K562 (cell line): Measurements from ENCODE around the gene FITM1. TPM values are rescaled to one million over a fixed set of nuclear protein-coding genes. Genes with fewer than 3 reads are reported as not detected.

Experiments used
- ATAC-seq: fragments of 200-7000 bp; cut with Tn5 transposase; 3 replicates; pipeline ENCODE4 v1.9.1; 2020; ENCODE audit warnings: moderate library complexity
- BruUV-seq: library from RNA; stranded (reverse); fragments of 400-500 nt; replicated peaks from 2 replicates; lab custom pipeline; 2021; lab: Mats Ljungman, UMichigan
- CTCF ChIA-PET: fragments of 300-600 bp; formaldehyde crosslinking; extraction: SDS; loops from one replicate; lab custom pipeline; 2021; ENCODE audit warnings: low intra/inter-chr PET ratio; lab: Yijun Ruan, JAX
- POLR2A ChIA-PET: fragments of 300-600, 350-650 bp; sonication (Branson Sonifier 250); formaldehyde crosslinking; extraction: SDS; loops from one replicate; lab custom pipeline; 2021; ENCODE audit warnings: antibody characterized with exemption, inconsistent platforms; lab: Yijun Ruan, JAX
- DNase-seq, 4 experiments: peaks; one replicate each; pipeline versions ENCODE4 v3.0.0 to v3.0.0-alpha.2; 2011 to 2018; ENCODE audit warnings: low spot score in 3 of 4, mixed read lengths in 3 of 4; ENCODE audit errors: extremely low read depth in 1 of 4
- FAIRE-seq: peaks from 2 replicates; lab custom pipeline; 2011; peaks lifted over from hg19 to GRCh38; lab: Jason Lieb, UNC
- H2AFZ ChIP-seq: 2 replicates; pipeline ENCODE4 v1.6.0; 2011; ENCODE audit warnings: low read depth, low read length, control low read depth, inconsistent platforms
- H3K27ac ChIP-seq: fragments of 200-600 bp; 3 replicates; pipeline ENCODE4 v1.8.0; 2011; ENCODE audit warnings: low read depth, mild to moderate bottlenecking, control low read depth, inconsistent platforms, low read length, moderate library complexity, mixed read lengths; ENCODE audit errors: extremely low read depth
- H3K27me3 ChIP-seq, 2 experiments: fragments of 300-600 bp in 1 of 2; 2 replicates in 1 of 2; 3 replicates in 1 of 2; pipeline versions ENCODE4 v1.6.0 to v1.8.0; 2011; ENCODE audit warnings: inconsistent platforms in 2 of 2, low read length in 2 of 2, mild to moderate bottlenecking in 1 of 2, mixed read lengths in 1 of 2, moderate library complexity in 1 of 2; ENCODE audit not compliant: control insufficient read depth in 2 of 2, insufficient read depth in 2 of 2
- H3K36me3 ChIP-seq: fragments of 300-600 bp; 3 replicates; pipeline ENCODE4 v1.8.0; 2011; ENCODE audit warnings: mild to moderate bottlenecking, low read length, inconsistent platforms; ENCODE audit not compliant: control insufficient read depth, insufficient read depth
- H3K4me1 ChIP-seq, 2 experiments: fragments of 200-600 bp in 1 of 2; replicated peaks in 1 of 2; 2 replicates in 1 of 2; 3 replicates in 1 of 2; pipeline versions ENCODE4 v1.5.1 to v1.8.0; 2011; ENCODE audit warnings: inconsistent platforms in 2 of 2, low read length in 2 of 2, mild to moderate bottlenecking in 1 of 2, mixed read lengths in 1 of 2, moderate library complexity in 1 of 2; ENCODE audit not compliant: control insufficient read depth in 2 of 2, insufficient read depth in 2 of 2
- H3K4me2 ChIP-seq: 2 replicates; pipeline ENCODE4 v1.6.1; 2011; ENCODE audit warnings: low read length, control low read depth, inconsistent platforms, mixed read lengths; ENCODE audit not compliant: insufficient read depth
- H3K4me3 ChIP-seq: fragments of 200-600 bp; sonication (generic), shearing (Covaris generic); 2 replicates; pipeline ENCODE4 v1.5.1; 2016; ENCODE audit warnings: control low read depth, inconsistent platforms
- H3K79me2 ChIP-seq: fragments of 200-600 bp; 3 replicates; pipeline ENCODE4 v1.8.0; 2011; ENCODE audit warnings: low read length, inconsistent platforms; ENCODE audit not compliant: control insufficient read depth, insufficient read depth
- H3K9ac ChIP-seq, 2 experiments: 2 replicates each; pipeline versions ENCODE4 v1.6.0 to v1.6.1; 2011; ENCODE audit warnings: low read depth in 2 of 2, low read length in 2 of 2, control low read depth in 1 of 2, inconsistent platforms in 1 of 2, mild to moderate bottlenecking in 1 of 2, mixed read lengths in 1 of 2; ENCODE audit not compliant: insufficient read depth in 1 of 2
- H3K9me1 ChIP-seq: one replicate; pipeline ENCODE4 v1.6.0; 2011; ENCODE audit warnings: inconsistent platforms, mild to moderate bottlenecking, low read length, moderate library complexity; ENCODE audit not compliant: control insufficient read depth, insufficient read depth
- H3K9me3 ChIP-seq: replicated peaks from 2 replicates; pipeline ENCODE4 v1.5.1; 2011; ENCODE audit warnings: low read depth, low read length, inconsistent platforms; ENCODE audit not compliant: control insufficient read depth, insufficient read depth
- H4K20me1 ChIP-seq: replicated peaks from 2 replicates; pipeline ENCODE4 v1.6.1; 2011; ENCODE audit warnings: low read length, inconsistent platforms, mixed read lengths; ENCODE audit not compliant: control insufficient read depth, insufficient read depth
- BHLHE40 ChIP-seq: IDR thresholded peaks from 2 replicates; pipeline ENCODE4 v1.6.1; 2011; ENCODE audit warnings: low read length, improper control_type of control experiment
- EGR1 ChIP-seq: fragments of 450-650 bp; conservative IDR thresholded peaks from 2 replicates; pipeline ENCODE4 v1.6.1; 2017; ENCODE audit warnings: mild to moderate bottlenecking
- ELF2 ChIP-seq: fragments of 250-450 bp; sonication (Bioruptor Pico); IDR thresholded peaks from 2 replicates; pipeline ENCODE4 v1.5.0; 2021; ENCODE audit warnings: mild to moderate bottlenecking
- FOXK2 ChIP-seq, 2 experiments: fragments of 450-650 bp; IDR thresholded peaks in 1 of 2; conservative IDR thresholded peaks in 1 of 2; 2 replicates each; pipeline ENCODE4 v1.6.1; 2016; ENCODE audit warnings: low read depth in 2 of 2, mild to moderate bottlenecking in 1 of 2
- GABPB2 ChIP-seq: fragments of 250-450 bp; sonication (Bioruptor Pico); conservative IDR thresholded peaks from 2 replicates; pipeline ENCODE4 v1.5.1; 2021; ENCODE audit warnings: mild to moderate bottlenecking
- MAZ ChIP-seq, 2 experiments: fragments of 450-650 bp in 1 of 2; sonication (generic) in 1 of 2; formaldehyde crosslinking; IDR thresholded peaks in 1 of 2; conservative IDR thresholded peaks in 1 of 2; 2 replicates each; pipeline versions ENCODE4 v1.4.0 to v1.5.0; 2020; ENCODE audit warnings: mild to moderate bottlenecking in 1 of 2, missing genetic modification reagents in 1 of 2
- NCOR1 ChIP-seq: fragments of 450-650 bp; IDR thresholded peaks from 2 replicates; pipeline ENCODE4 v1.6.1; 2016; ENCODE audit warnings: mild to moderate bottlenecking, moderate library complexity
- NFYB ChIP-seq: IDR thresholded peaks from 2 replicates; pipeline ENCODE4 v1.6.1; 2011; ENCODE audit warnings: mild to moderate bottlenecking, moderate library complexity; ENCODE audit not compliant: insufficient read length; ENCODE audit errors: extremely low read depth
- POLR2H ChIP-seq: IDR thresholded peaks from 2 replicates; pipeline ENCODE4 v1.6.1; 2016; ENCODE audit warnings: missing genetic modification characterization, low read depth, mild to moderate bottlenecking, control low read depth, missing compliant biosample characterization, moderate library complexity
- ZNF830 ChIP-seq: fragments of 250-450 bp; sonication (Bioruptor Pico); IDR thresholded peaks from 2 replicates; pipeline ENCODE4 v1.5.0; 2021; ENCODE audit warnings: mild to moderate bottlenecking
- WGBS: fragments of 100-300 bp; shearing (Covaris generic); methylation state at CpG from one replicate; pipeline ENCODE4 v1.1.6; 2016; ENCODE audit warnings: low coverage, mixed read lengths; ENCODE audit not compliant: insufficient coverage; ENCODE audit errors: missing lambda C conversion rate; 5-methylcytosine and 5-hydroxymethylcytosine counted together
- in situ Hi-C: fragments of 300-500 bp; cut with MboI; formaldehyde crosslinking; loops from 4 replicates; pipeline ENCODE4 v1.15.0; 2018; ENCODE audit warnings: inconsistent platforms, mixed read lengths
- intact Hi-C: fragments of 100-400 bp; cut with micrococcal nuclease; formaldehyde crosslinking; loops from 2 replicates; pipeline ENCODE4 v1.14.2; 2022
- polyA plus RNA-seq, 8 experiments: library from polyadenylated mRNA; depleted of rRNA in 4 of 8; stranded (reverse) in 5 of 8; unstranded in 3 of 8; fragments of >200 nt; fragmentation: Nextera tagmentation in 2 of 8; fragmentation: Illumina TruSeq in 1 of 8; extraction: Ambion mirVana in 2 of 8; extraction: Trizol in 1 of 8; gene quantifications; 2 replicates each; pipeline versions ENCODE4 v1.2.1 to v1.2.3, GENCODE V29; 2011 to 2014; ENCODE audit warnings: inconsistent platforms in 1 of 8, missing spikeins in 1 of 8
- total RNA-seq, 7 experiments: library from RNA; depleted of rRNA in 6 of 7; stranded (reverse); fragments of >200 nt in 6 of 7; fragmentation: Illumina TruSeq in 2 of 7; extraction: Trizol in 2 of 7; gene quantifications; 2 replicates each; pipeline versions ENCODE4 v1.2.1 to v1.2.3, GENCODE V29; 2011 to 2021; ENCODE audit warnings: low replicate concordance in 1 of 7
- TF ChIP-seq, protein P1 (sequence below): fragments of 250-450 bp; sonication (Bioruptor Pico); IDR thresholded peaks from 2 replicates; pipeline ENCODE4 v1.4.0; 2020
- TF ChIP-seq, protein P2 (sequence below): conservative IDR thresholded peaks from 2 replicates; pipeline ENCODE4 v1.6.1; 2011; ENCODE audit warnings: low read depth, mild to moderate bottlenecking, low read length; ENCODE audit not compliant: control insufficient read depth
- TF ChIP-seq, protein P3 (sequence below): fragments of 250-450 bp; sonication (Bioruptor Pico); IDR thresholded peaks from 2 replicates; pipeline ENCODE4 v1.5.0; 2022; ENCODE audit warnings: mild to moderate bottlenecking

Gene FITM1
- total and polyA plus RNA-seq, 9 of the 15 experiments (the other 6 are each of a cell fraction or from before 2014, with no cell fraction given): 0.09 to 0.20 TPM; not detected in 7

DNA sequence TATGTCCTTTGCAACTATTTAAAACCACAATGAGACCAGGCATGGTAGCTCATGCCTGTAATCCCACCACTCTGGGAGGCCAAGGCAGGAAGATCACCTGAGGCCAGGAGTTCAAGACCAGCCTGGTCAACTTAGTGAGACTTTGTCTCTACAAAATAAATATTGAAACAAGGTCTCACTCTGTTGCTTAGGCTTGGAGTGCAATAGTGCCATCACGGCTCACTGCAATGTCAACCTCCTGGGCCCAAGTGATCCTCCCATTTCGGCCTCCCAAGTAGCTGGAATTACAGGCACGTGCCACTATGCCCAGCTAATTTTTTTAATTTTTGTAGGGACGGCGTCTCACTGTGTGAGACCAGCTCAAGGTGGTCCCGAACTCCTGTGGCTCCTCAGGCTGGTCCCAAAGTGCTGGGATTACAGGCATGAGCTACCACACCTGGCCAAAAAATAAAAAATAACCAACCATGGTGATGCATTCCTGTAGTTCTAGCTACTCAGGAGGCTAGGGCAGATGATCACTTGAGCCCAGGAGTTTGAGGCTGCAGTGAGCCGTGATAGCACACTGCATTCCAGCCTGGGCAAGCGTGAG lies 955 bp upstream of the FITM1 start:
- Histone ChIP-seq H3K27ac (no peak overlapping the region), H2AFZ (no peak overlapping the region), H3K9me1 (no peaks in the 10 kb centered on the region), H3K36me3 (no peaks in the 10 kb centered on the region), H3K9me3 (no peaks in the 10 kb centered on the region), H4K20me1 (no peaks in the 10 kb centered on the region), H3K79me2 (no peaks in the 10 kb centered on the region), H3K27me3 (no peaks in the 10 kb centered on the region), H3K4me2 (no peak overlapping the region), H3K9ac (no peak overlapping the region), H3K4me3 (no peak overlapping the region), H3K4me1 (peaks cover 0 to 12% of the 10 kb centered on the region in 2 experiments; a peak in 2 of 5 replicates)
- no peak for DNase-seq
- intact Hi-C loops: no loop called here
- no peak for ATAC-seq
- WGBS: 79% methylated on average over 6 of the region's 8 CpGs
- ChIA-PET CTCF (no interaction called here), POLR2A (interaction anchor here (1.1 kb wide), 1 partner anchor 13 kb away, joined by 3 read pairs; no protein-coding TSS in a partner anchor)
- in situ Hi-C loops: no loop called here
- BruUV-seq: no TSS peak
- no peak for FAIRE-seq
- TF ChIP-seq MAZ (CRISPR knock-in tag; conservative IDR thresholded peaks at IDR 0.05 in 1 of 2, IDR thresholded peaks at IDR 0.05 in 1 of 2): no peak
- no peak for TF ChIP-seq ELF2 (CRISPR knock-in tag)
- TF ChIP-seq EGR1: no peak
- TF ChIP-seq NFYB: no peak
- TF ChIP-seq FOXK2 (conservative IDR thresholded peaks at IDR 0.05 in 1 of 2, IDR thresholded peaks at IDR 0.05 in 1 of 2; ENCODE audit: low read depth in 2 of 2): no peak
- TF ChIP-seq NCOR1: no peak
- TF ChIP-seq, protein P1, sequence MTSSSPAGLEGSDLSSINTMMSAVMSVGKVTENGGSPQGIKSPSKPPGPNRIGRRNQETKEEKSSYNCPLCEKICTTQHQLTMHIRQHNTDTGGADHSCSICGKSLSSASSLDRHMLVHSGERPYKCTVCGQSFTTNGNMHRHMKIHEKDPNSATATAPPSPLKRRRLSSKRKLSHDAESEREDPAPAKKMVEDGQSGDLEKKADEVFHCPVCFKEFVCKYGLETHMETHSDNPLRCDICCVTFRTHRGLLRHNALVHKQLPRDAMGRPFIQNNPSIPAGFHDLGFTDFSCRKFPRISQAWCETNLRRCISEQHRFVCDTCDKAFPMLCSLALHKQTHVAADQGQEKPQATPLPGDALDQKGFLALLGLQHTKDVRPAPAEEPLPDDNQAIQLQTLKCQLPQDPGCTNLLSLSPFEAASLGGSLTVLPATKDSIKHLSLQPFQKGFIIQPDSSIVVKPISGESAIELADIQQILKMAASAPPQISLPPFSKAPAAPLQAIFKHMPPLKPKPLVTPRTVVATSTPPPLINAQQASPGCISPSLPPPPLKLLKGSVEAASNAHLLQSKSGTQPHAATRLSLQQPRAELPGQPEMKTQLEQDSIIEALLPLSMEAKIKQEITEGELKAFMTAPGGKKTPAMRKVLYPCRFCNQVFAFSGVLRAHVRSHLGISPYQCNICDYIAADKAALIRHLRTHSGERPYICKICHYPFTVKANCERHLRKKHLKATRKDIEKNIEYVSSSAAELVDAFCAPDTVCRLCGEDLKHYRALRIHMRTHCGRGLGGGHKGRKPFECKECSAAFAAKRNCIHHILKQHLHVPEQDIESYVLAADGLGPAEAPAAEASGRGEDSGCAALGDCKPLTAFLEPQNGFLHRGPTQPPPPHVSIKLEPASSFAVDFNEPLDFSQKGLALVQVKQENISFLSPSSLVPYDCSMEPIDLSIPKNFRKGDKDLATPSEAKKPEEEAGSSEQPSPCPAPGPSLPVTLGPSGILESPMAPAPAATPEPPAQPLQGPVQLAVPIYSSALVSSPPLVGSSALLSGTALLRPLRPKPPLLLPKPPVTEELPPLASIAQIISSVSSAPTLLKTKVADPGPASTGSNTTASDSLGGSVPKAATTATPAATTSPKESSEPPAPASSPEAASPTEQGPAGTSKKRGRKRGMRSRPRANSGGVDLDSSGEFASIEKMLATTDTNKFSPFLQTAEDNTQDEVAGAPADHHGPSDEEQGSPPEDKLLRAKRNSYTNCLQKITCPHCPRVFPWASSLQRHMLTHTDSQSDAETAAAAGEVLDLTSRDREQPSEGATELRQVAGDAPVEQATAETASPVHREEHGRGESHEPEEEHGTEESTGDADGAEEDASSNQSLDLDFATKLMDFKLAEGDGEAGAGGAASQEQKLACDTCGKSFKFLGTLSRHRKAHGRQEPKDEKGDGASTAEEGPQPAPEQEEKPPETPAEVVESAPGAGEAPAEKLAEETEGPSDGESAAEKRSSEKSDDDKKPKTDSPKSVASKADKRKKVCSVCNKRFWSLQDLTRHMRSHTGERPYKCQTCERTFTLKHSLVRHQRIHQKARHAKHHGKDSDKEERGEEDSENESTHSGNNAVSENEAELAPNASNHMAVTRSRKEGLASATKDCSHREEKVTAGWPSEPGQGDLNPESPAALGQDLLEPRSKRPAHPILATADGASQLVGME (CRISPR knock-in tag): no peak
- TF ChIP-seq, protein P2, sequence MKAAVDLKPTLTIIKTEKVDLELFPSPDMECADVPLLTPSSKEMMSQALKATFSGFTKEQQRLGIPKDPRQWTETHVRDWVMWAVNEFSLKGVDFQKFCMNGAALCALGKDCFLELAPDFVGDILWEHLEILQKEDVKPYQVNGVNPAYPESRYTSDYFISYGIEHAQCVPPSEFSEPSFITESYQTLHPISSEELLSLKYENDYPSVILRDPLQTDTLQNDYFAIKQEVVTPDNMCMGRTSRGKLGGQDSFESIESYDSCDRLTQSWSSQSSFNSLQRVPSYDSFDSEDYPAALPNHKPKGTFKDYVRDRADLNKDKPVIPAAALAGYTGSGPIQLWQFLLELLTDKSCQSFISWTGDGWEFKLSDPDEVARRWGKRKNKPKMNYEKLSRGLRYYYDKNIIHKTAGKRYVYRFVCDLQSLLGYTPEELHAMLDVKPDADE: no peak
- TF ChIP-seq GABPB2 (CRISPR knock-in tag): no peak
- TF ChIP-seq, protein P3, sequence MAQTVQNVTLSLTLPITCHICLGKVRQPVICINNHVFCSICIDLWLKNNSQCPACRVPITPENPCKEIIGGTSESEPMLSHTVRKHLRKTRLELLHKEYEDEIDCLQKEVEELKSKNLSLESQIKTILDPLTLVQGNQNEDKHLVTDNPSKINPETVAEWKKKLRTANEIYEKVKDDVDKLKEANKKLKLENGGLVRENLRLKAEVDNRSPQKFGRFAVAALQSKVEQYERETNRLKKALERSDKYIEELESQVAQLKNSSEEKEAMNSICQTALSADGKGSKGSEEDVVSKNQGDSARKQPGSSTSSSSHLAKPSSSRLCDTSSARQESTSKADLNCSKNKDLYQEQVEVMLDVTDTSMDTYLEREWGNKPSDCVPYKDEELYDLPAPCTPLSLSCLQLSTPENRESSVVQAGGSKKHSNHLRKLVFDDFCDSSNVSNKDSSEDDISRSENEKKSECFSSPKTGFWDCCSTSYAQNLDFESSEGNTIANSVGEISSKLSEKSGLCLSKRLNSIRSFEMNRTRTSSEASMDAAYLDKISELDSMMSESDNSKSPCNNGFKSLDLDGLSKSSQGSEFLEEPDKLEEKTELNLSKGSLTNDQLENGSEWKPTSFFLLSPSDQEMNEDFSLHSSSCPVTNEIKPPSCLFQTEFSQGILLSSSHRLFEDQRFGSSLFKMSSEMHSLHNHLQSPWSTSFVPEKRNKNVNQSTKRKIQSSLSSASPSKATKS (CRISPR knock-in tag): no peak
- TF ChIP-seq ZNF830: no peak
- no peak for TF ChIP-seq BHLHE40
- TF ChIP-seq POLR2H: no peak
